ENCODE measurements around the gene TLCD3A.

TLCD3A gene

DNA sequence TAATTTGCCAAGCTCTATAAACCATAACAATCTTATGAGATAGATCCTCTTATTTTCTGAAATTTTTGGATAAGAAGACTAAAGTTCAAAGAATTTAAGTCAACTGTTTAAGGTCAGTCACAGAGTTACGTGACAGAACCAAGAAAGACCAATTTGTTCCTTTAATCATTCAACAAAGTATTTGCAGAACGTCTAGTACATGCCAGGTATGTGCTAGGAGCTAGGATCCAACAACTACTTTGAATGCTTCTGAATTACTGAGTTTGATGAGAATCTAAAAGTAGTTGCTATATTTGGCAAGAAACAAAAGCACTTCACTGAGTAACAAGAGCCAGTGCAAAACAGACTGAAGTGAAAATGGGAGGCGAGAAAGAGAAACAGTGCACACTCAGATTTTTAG lies 34.7 kb downstream of the TLCD3A start:
- H3K27ac ChIP-seq, result no peak overlapping the region
- no peak for TF ChIP-seq ZFX (IDR thresholded peaks at IDR 0.05; ENCODE audit: borderline replicate concordance)
- TF ChIP-seq, protein P1, sequence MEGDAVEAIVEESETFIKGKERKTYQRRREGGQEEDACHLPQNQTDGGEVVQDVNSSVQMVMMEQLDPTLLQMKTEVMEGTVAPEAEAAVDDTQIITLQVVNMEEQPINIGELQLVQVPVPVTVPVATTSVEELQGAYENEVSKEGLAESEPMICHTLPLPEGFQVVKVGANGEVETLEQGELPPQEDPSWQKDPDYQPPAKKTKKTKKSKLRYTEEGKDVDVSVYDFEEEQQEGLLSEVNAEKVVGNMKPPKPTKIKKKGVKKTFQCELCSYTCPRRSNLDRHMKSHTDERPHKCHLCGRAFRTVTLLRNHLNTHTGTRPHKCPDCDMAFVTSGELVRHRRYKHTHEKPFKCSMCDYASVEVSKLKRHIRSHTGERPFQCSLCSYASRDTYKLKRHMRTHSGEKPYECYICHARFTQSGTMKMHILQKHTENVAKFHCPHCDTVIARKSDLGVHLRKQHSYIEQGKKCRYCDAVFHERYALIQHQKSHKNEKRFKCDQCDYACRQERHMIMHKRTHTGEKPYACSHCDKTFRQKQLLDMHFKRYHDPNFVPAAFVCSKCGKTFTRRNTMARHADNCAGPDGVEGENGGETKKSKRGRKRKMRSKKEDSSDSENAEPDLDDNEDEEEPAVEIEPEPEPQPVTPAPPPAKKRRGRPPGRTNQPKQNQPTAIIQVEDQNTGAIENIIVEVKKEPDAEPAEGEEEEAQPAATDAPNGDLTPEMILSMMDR (IDR thresholded peaks at IDR 0.05), result no peak

DNA sequence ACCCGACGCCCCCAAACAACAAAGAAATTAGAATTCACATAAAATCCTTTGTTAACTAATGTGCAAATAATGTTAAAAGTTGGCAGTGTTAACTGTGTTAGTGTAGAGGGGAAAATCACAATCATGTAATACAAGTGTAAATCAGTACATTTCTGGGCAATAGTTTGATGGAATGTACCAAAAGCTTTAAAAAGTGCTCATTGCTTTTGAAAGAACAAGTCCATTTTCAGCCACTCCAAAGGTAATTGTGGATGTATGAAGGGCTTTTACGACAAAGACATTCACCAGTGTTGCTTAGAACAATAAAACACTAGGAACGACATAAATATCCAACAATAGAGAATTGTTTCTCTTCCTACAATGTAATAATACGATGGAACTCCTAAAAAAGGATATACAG lies 40.6 kb downstream of the TLCD3A start:
- no peak overlapping the region for H3K27ac ChIP-seq
- TF ChIP-seq, protein P1 (IDR thresholded peaks at IDR 0.05), result no peak
- no peak for TF ChIP-seq ZFX (IDR thresholded peaks at IDR 0.05; ENCODE audit: borderline replicate concordance)

DNA sequence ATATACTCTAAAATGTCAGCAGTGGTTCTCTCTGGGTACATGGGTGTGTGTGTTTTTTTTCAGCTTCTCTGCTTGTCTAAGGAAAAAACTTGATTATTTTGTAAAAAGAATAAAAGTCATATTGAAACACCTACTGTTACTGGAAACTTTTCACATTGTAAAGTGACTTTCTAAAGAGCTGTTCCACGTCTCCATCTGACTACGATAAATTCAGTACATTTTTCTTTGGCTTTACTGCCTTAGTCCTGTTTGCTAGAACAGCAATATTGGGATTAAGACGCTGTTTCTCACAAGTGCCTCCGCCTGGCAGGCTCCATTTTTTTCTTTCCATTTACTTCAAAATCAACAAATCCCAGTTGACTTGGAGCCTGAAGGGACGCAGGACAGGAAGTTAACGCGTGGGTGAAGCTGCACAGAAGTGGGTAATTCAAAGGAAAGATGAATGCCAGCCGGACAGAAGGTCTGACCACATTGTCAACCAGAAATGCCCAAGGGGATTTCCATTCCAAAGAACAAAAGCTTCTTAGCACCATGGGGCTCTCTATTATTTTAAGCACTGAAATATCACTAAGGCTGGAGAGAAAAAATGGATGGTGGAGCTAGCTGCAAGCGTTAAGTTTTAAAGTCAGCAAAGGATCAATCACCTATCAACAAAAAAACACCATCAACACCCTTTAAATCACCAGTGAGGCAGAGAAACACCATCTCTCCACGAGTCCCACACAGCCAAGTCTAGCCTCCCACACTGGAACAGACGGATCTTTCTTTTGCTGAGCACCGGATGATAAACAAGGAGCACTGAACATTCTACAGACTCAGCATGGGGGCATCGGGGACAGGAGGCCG lies 41.3 kb downstream of the TLCD3A start:
- TF ChIP-seq, protein P1 (IDR thresholded peaks at IDR 0.05), result no peak
- no peak for TF ChIP-seq ZFX (IDR thresholded peaks at IDR 0.05; ENCODE audit: borderline replicate concordance)
- H3K27ac ChIP-seq, result no peak overlapping the region

DNA sequence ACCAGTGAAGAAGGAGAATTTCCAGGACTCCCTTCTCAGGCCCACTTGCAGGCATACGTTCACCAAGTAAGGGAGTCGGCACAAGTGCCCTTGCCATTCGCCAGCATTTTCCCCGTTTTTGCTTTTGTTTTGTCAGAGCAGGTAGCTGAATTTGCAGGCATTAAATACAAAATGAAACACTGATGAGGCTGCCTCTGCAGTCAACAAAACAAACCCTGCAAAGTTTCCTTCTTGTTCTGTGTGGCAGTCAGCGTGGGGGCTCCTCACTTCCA lies 41.9 kb downstream of the TLCD3A start:
- no peak overlapping the region for H3K27ac ChIP-seq
- TF ChIP-seq, protein P1 (IDR thresholded peaks at IDR 0.05), result no peak
- no peak for TF ChIP-seq ZFX (IDR thresholded peaks at IDR 0.05; ENCODE audit: borderline replicate concordance)

DNA sequence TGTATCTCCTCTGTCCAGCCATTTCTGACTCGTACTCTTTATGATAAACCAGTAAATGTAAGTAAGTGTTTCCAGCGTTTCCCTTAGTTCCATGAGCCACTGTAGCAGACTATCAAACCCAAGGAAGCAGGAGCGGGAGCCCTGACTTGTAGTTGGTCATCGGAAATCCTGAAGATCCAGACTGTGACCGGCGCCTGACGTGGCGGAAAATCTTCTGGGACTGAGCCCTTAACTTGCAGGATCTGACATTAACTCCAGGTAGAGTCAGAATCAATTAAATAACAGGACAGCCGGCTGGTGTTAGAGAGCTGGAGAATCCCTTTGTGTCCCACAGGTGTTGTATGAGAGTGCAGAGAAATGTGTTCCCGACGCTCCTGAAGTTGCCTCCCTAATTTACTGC lies 45.7 kb downstream of the TLCD3A start:
- H3K27ac ChIP-seq, result no peak overlapping the region
- TF ChIP-seq ZFX (IDR thresholded peaks at IDR 0.05; ENCODE audit: borderline replicate concordance), result no peak
- TF ChIP-seq, protein P1 (IDR thresholded peaks at IDR 0.05), result no peak

DNA sequence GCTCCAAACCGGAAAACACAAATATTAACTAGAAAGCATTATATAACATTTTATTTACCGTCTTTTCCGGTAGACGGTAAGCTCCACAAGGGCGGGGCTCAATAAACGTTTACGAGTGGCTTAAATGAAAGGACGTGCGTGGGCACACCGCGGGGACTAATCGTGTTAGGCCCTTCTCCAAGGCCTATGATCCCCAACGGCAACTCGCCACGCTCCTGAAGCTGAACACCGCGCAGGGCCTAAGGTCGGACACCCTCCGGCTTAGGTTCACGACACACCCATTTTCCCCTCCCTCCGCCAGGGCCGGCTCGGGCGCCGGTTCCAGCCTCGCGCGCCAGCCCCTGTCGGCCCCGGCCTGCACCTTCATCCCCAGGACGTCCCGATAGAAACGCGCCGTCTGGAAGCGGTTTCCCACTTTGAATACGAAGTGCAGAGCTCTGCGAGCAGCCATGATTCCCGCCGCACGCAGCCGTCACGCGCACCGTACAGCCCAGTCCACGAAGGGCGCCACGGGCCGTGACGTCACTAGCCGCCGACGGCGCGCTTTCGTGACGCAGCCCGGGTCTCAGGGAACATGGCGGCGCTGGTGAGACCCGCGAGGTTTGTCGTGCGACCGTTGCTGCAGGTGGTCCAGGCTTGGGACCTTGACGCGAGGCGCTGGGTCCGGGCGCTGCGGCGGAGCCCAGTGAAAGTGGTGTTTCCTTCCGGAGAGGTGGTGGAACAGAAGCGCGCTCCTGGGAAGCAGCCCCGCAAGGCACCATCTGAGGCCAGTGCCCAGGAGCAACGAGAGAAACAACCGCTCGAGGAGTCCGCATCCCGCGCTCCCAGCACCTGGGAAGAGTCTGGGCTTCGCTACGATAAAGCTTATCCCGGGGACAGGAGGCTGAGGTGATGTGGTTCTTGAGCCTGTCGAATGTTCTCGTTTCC lies 49.7 kb downstream of the TLCD3A start, which contains the start of the genes GLOD4 and MRM3:
GLOD4 (minus strand) TSS at position 476 of the 927 bp plus-strand sequence; CDS start at position 451, 25 bp downstream.
MRM3 (plus strand) TSS at position 549 of the 927 bp plus-strand sequence; CDS start at position 575, 26 bp downstream.
- no peak for TF ChIP-seq ZFX (IDR thresholded peaks at IDR 0.05; ENCODE audit: borderline replicate concordance)
- TF ChIP-seq, protein P1 (IDR thresholded peaks at IDR 0.05), result no peak
- peak within 1 kb of the TSS; percentile 76 for H3K27ac ChIP-seq
